ENCODE results near the gene MAS1.

The MAS1 gene

DNA sequence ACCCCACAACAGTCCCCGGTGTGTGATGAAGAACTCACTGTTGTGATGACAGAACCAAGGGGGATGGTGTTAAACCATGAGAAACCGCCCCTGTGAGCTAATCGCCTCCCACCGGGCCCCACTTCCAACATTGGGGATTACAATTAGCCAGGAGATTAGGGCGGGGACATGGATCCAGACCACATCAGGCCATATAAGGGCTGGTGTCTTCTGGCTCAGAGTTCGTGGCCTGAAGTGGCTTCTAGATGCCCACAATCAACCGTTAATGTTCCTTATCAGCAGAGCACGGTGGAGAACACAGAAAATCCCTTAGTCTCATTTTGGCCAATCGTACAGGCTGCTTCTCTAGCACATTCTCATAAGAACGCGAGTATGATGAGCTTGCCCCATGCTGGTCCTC lies 10.9 kb upstream of the MAS1 start:
- no peak for TF ChIP-seq TAF1 (IDR thresholded peaks at IDR 0.05; ENCODE audit: low read depth, low read length)
- TF ChIP-seq SPI1 (IDR thresholded peaks at IDR 0.05; ENCODE audit: low read depth, low read length): no peak
- TF ChIP-seq POLR2A (IDR thresholded peaks at IDR 0.05; ENCODE audit: low read depth, low read length): no peak
- TF ChIP-seq PAX5 (IDR thresholded peaks at IDR 0.05; ENCODE audit: insufficient read depth, low read length, severe bottlenecking): no peak
- no peak for TF ChIP-seq POU2F2 (IDR thresholded peaks at IDR 0.05; ENCODE audit: low read depth, low read length)
- TF ChIP-seq POLR2AphosphoS5 (IDR thresholded peaks at IDR 0.05; ENCODE audit: low read depth, low read length): no peak
- FAIRE-seq (no peak), DNase-seq (ENCODE audit: insufficient read length, low spot score) (no peak)

DNA sequence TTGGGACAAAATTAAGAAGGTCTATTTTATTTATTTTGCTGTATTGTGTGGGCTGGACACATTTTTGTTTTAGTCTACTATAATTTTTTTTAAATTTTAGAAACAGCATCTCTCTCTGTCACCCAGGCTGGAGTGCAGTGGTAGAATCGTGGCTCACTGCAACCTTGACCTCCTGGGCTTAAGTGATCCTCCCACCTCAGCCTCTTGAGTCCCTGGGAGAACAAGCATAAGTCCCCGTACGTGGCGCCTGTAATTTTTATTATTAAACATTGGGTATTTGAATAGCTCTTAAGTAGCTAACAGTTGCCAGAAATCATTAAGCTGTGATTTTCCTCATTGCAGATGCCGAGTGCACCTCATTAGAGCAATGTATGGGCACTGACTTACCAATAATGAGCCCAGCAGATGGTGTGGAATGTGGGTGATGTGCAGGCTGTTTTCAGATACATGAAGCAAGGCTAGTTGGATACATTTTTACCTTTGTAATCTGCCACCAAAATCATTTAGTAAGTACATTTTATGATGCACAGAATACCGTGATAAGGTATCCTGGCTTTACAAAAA lies 10.3 kb upstream of the MAS1 start:
- DNase-seq (ENCODE audit: insufficient read length, low spot score) (no peak), FAIRE-seq (no peak)
- no peak for TF ChIP-seq TAF1 (IDR thresholded peaks at IDR 0.05; ENCODE audit: low read depth, low read length)
- TF ChIP-seq PAX5 (IDR thresholded peaks at IDR 0.05; ENCODE audit: insufficient read depth, low read length, severe bottlenecking): no peak
- no peak for TF ChIP-seq SPI1 (IDR thresholded peaks at IDR 0.05; ENCODE audit: low read depth, low read length)
- TF ChIP-seq POU2F2 (IDR thresholded peaks at IDR 0.05; ENCODE audit: low read depth, low read length): no peak
- TF ChIP-seq POLR2A (IDR thresholded peaks at IDR 0.05; ENCODE audit: low read depth, low read length): no peak
- TF ChIP-seq POLR2AphosphoS5 (IDR thresholded peaks at IDR 0.05; ENCODE audit: low read depth, low read length): no peak

DNA sequence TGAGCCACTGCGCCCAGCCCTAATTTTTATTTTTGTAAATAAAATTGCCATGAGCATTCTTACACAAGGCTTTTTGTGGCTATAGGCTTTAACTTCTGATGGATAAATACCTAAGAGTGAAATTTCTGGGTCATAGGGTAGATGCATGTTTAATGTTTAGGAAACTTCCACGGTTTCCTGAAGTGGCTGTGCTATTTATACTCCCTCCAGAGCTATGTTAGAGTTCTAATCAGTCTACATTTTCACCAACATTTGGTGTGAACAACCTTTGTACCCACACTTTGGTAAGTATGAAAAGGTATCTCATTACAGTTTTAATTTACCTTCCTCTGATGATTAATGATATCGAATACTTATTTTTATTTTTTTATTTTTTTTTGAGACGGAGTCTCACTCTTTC lies 6.1 kb upstream of the MAS1 start:
- TF ChIP-seq POLR2A (IDR thresholded peaks at IDR 0.05; ENCODE audit: low read depth, low read length): no peak
- TF ChIP-seq SPI1 (IDR thresholded peaks at IDR 0.05; ENCODE audit: low read depth, low read length): no peak
- TF ChIP-seq POU2F2 (IDR thresholded peaks at IDR 0.05; ENCODE audit: low read depth, low read length): no peak
- no peak for TF ChIP-seq PAX5 (IDR thresholded peaks at IDR 0.05; ENCODE audit: insufficient read depth, low read length, severe bottlenecking)
- no peak for TF ChIP-seq POLR2AphosphoS5 (IDR thresholded peaks at IDR 0.05; ENCODE audit: low read depth, low read length)
- no peak for TF ChIP-seq TAF1 (IDR thresholded peaks at IDR 0.05; ENCODE audit: low read depth, low read length)
- no peak for DNase-seq (ENCODE audit: insufficient read length, low spot score)
- FAIRE-seq: no peak

DNA sequence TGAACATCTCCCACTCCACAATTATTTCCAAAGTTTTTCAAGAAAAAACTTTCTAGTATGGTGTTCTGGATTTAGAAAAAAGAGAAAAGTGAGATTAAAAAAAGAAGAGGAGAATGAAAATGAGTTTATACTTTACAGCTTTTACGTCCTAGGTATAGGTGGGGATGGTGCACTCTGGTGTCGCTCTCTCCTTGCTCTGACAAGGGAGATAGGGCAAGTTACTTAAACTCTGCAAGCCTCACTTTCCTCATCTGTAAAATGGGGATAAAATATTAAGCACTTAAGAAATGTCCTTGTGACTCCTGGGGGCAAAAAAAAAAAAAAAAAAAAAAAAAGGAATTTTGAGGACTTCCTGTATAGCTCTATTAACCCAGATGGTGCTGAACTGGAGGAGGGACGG lies 4.5 kb upstream of the MAS1 start:
- no peak for TF ChIP-seq POLR2A (IDR thresholded peaks at IDR 0.05; ENCODE audit: low read depth, low read length)
- no peak for TF ChIP-seq POU2F2 (IDR thresholded peaks at IDR 0.05; ENCODE audit: low read depth, low read length)
- no peak for TF ChIP-seq SPI1 (IDR thresholded peaks at IDR 0.05; ENCODE audit: low read depth, low read length)
- no peak for TF ChIP-seq TAF1 (IDR thresholded peaks at IDR 0.05; ENCODE audit: low read depth, low read length)
- TF ChIP-seq POLR2AphosphoS5 (IDR thresholded peaks at IDR 0.05; ENCODE audit: low read depth, low read length): no peak
- DNase-seq (ENCODE audit: insufficient read length, low spot score) (no peak), FAIRE-seq (no peak)

DNA sequence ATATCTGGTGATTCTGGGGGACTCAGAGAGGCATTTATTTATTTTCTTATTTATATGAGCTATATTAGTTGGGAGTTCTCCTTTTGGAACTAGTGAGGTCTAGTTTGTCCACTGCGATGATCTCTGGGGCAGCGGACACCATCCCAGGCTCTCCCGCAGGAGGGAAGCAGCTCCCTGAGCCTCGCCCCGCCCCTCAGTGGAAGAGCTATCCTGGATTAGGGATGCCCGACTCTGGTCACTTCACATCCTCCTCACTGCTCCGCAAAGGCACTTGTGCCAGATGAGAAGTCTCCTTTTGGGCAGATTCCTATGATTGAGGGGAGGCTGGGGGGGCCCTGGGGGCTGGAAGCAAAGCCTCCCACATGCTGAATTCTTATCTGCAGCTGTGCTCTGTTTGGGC lies 3.6 kb upstream of the MAS1 start:
- DNase-seq (ENCODE audit: insufficient read length, low spot score) (no peak), FAIRE-seq (no peak)
- TF ChIP-seq POLR2AphosphoS5 (IDR thresholded peaks at IDR 0.05; ENCODE audit: low read depth, low read length): no peak
- no peak for TF ChIP-seq POLR2A (IDR thresholded peaks at IDR 0.05; ENCODE audit: low read depth, low read length)
- no peak for TF ChIP-seq POU2F2 (IDR thresholded peaks at IDR 0.05; ENCODE audit: low read depth, low read length)
- no peak for TF ChIP-seq SPI1 (IDR thresholded peaks at IDR 0.05; ENCODE audit: low read depth, low read length)
- TF ChIP-seq PAX5 (IDR thresholded peaks at IDR 0.05; ENCODE audit: insufficient read depth, low read length, severe bottlenecking): no peak
- TF ChIP-seq TAF1 (IDR thresholded peaks at IDR 0.05; ENCODE audit: low read depth, low read length): no peak

- no peak for FAIRE-seq
- TF ChIP-seq POLR2AphosphoS5 (IDR thresholded peaks at IDR 0.05; ENCODE audit: low read depth, low read length): no peak
- TF ChIP-seq SPI1 (IDR thresholded peaks at IDR 0.05; ENCODE audit: low read depth, low read length): no peak
- no peak for TF ChIP-seq POU2F2 (IDR thresholded peaks at IDR 0.05; ENCODE audit: low read depth, low read length)
- no peak for TF ChIP-seq POLR2A (IDR thresholded peaks at IDR 0.05; ENCODE audit: low read depth, low read length)
- TF ChIP-seq TAF1 (IDR thresholded peaks at IDR 0.05; ENCODE audit: low read depth, low read length): no peak
- TF ChIP-seq PAX5 (IDR thresholded peaks at IDR 0.05; ENCODE audit: insufficient read depth, low read length, severe bottlenecking): no peak
- no peak for DNase-seq (ENCODE audit: insufficient read length, low spot score)
These were observed 3.0 kb upstream of the MAS1 start for GRCh38 chr6:159887761-159888160.

DNA sequence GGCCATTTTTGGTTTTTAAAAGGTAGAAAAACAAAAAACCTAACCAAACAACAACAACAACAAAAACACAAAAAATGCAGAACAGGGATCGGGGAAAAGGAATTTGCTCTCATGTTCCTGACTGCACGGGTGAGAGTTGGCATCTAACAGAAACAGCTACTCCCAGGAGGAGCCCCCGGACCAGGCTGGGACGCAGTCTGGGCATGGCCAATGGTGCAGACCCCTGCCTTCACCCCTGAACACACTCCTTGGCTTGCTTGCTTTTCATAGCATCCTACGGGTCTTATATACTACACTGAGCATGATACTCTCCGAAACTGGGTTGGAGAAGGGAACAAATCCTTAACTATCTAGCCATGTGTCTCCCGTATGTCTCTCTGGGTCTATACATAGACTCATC lies 587 bp upstream of the MAS1 start:
- no peak for FAIRE-seq
- no peak for DNase-seq (ENCODE audit: insufficient read length, low spot score)
- no peak for TF ChIP-seq POU2F2 (IDR thresholded peaks at IDR 0.05; ENCODE audit: low read depth, low read length)

GRCh38 chr6:159892053-159892452 lies 1.3 kb downstream of the MAS1 start:
- no peak for FAIRE-seq
- DNase-seq (ENCODE audit: insufficient read length, low spot score): no peak
- TF ChIP-seq POLR2A (IDR thresholded peaks at IDR 0.05; ENCODE audit: low read depth, low read length) (no peak), TAF1 (IDR thresholded peaks at IDR 0.05; ENCODE audit: low read depth, low read length) (no peak), SPI1 (IDR thresholded peaks at IDR 0.05; ENCODE audit: low read depth, low read length) (no peak), POU2F2 (IDR thresholded peaks at IDR 0.05; ENCODE audit: low read depth, low read length) (no peak), PAX5 (IDR thresholded peaks at IDR 0.05; ENCODE audit: insufficient read depth, low read length, severe bottlenecking) (no peak), POLR2AphosphoS5 (IDR thresholded peaks at IDR 0.05; ENCODE audit: low read depth, low read length) (no peak)

DNA sequence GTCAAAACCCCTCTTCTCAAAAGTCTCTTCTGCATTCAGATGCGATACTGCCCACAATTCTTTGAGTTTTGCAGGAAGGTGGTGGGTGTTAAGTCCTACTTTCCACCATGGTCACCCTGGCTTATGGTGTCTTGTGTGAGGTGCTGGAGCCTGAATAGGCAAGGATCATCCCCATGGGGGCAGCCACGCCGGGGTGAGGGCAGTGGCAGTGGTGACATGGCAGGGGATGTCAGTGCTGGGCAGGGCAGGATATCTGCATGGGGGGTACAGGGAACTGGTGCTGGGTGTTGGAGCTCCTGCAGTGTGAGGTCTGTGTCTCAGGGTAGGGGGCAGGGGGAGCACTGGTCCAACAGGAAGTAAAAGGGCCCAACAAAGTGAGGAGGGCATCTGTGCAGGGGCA lies 2.3 kb downstream of the MAS1 start:
- DNase-seq (ENCODE audit: insufficient read length, low spot score) (no peak), FAIRE-seq (no peak)
- TF ChIP-seq POLR2A (IDR thresholded peaks at IDR 0.05; ENCODE audit: low read depth, low read length): no peak
- TF ChIP-seq SPI1 (IDR thresholded peaks at IDR 0.05; ENCODE audit: low read depth, low read length): no peak
- no peak for TF ChIP-seq PAX5 (IDR thresholded peaks at IDR 0.05; ENCODE audit: insufficient read depth, low read length, severe bottlenecking)
- TF ChIP-seq POLR2AphosphoS5 (IDR thresholded peaks at IDR 0.05; ENCODE audit: low read depth, low read length): no peak
- no peak for TF ChIP-seq POU2F2 (IDR thresholded peaks at IDR 0.05; ENCODE audit: low read depth, low read length)
- TF ChIP-seq TAF1 (IDR thresholded peaks at IDR 0.05; ENCODE audit: low read depth, low read length): no peak

- TF ChIP-seq PAX5 (IDR thresholded peaks at IDR 0.05; ENCODE audit: insufficient read depth, low read length, severe bottlenecking) (no peak), POU2F2 (IDR thresholded peaks at IDR 0.05; ENCODE audit: low read depth, low read length) (no peak), POLR2A (IDR thresholded peaks at IDR 0.05; ENCODE audit: low read depth, low read length) (no peak), SPI1 (IDR thresholded peaks at IDR 0.05; ENCODE audit: low read depth, low read length) (no peak), POLR2AphosphoS5 (IDR thresholded peaks at IDR 0.05; ENCODE audit: low read depth, low read length) (no peak), TAF1 (IDR thresholded peaks at IDR 0.05; ENCODE audit: low read depth, low read length) (no peak)
- DNase-seq (ENCODE audit: insufficient read length, low spot score) (no peak), FAIRE-seq (no peak)
These were observed 4.2 kb downstream of the MAS1 start for GRCh38 chr6:159894991-159895390.

Data from GM12891 (cell line).